ENCODE measurements around the gene SOD3.
A peak's percentile ranks its signal among the peaks of the same experiment; 100 is the strongest.

SOD3 gene, protein sequence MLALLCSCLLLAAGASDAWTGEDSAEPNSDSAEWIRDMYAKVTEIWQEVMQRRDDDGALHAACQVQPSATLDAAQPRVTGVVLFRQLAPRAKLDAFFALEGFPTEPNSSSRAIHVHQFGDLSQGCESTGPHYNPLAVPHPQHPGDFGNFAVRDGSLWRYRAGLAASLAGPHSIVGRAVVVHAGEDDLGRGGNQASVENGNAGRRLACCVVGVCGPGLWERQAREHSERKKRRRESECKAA

DNA sequence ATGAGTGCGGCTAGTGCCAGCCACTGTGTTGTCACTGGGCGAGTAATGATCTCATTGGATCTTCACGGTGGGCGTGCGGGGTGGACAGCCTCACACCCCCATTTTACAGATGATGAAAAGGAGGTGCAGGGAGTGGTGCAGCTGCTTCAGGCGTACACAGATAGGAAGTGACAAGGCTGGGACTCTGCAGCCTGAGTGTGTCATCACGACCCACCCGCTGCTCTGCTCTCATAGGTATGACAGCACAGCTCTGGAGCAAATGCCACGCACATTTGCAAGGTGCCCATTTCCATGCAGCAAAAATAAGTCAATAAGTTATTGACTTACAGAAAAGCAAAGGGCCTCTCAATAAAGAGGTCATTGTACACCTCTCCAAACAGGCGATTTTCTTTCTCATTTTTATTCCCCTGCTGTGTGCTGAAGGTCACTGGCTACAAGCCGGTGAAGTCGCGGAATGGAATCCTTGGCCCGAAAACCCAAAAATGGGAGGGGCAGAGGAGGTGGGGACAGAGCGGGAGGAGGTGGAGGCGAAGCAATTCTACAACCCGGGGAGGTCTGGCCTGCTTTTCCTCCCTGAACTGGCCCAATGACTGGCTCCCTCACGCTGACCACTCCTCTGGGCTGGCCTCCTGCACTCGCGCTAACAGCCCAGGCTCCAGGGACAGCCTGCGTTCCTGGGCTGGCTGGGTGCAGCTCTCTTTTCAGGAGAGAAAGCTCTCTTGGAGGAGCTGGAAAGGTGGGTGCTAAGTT lies at the start of gene SOD3:
Gene SOD3 (plus strand): TSS at position 658 of the 750 bp plus-strand sequence. CDS start 3,949 bp downstream, outside the sequence.
- DNase-seq, result no peak

DNA sequence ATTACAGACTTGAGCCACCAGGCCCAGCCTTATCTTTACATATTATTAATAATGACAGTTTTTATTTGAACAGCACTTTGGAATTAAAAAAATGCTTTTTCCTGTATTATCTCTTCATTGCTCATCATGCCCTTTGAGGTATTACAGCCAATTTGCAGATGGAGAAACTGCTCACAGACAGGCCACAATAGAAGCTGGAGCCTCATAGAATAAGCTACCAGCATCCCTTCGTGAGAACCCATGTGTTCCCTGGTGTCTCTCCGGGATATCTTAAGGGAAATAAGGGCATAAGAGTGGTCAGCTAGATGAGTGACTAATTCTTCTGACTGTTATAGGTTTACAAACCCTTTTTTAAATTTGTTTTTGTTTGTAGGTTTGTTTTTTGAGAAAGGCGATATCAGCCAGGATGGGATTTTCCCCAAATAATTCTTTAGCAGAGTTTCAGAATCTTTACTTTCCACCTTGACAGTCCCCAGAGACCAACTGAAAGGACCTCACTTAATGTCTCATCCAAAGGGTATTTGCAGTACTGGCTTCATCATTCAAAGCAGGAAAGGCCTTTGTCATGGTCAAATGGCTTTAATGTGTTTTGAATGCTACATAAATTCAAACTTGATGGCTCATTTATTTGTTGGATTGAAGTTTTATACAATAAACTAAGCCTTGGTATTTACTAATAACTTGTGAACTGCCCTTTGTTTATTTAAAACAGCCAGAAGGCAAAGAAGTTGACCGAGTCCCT lies 48.0 kb upstream of the SOD3 start:
- DNase-seq, result no peak

DNA sequence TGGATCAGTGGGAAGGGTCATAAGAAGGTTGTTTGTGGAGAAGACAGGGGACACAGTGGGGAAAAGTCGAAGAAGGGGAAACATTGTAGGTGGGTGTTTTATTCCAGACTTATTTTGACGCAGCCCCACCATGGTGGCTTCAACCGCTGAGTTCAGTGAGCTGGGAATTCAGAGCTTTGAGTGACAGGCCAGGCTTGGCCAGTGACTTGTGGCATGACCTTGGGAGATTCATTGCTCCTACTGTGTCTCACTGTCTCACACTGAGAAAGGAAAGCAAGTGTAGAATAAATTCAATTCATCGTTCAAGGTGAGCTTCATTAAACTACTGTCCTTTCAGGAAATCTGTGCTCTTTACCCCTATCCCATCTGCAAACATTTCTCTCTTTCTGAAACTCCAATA lies 47.4 kb upstream of the SOD3 start:
- DNase-seq, result no peak

DNA sequence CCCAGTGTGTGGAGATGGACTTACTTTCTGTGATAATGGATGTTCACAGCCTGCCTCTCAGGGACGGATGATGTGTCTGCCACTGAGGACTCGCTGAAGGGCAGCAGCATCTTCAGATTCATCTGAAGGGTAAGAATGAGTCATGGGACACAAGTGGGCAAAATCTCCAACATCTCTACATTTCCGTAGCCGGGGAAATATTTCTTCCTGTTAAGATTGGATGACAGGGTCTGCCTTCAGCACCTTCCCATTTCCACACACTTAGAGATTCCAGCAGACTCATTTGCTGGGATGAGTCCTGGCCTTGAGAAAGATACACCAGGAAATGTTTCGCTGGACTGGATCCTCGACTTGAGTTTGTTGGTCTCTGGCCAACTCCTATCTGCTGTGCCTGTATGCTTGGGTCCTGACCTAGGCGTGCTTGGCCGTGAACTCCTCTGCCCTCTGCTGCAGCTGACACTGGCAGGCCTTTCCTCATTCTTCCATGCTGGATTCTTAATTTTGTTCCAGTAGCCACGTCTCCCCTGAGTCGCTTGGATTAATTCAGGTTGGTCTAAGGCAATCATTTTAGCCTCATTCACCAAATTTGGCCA lies 46.5 kb upstream of the SOD3 start:
- no peak for DNase-seq

DNA sequence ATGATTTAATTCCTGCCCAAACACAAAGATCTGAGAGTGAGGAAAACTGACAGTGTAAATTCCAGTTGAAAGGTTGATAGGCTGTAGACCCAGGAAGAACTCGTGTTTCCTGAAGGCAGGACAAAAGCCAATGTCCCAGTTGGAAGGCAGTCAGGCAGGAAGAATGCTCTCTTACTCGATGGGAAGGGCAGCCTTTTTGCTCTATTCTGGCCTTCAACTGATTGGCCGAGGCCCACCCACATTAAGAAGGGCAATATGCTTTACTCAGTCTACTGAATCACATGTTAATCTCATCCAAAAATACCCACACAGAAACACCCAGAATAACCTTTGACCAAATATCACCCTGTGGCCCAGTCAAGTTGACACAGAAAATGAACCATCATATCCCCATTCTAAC lies 45.3 kb upstream of the SOD3 start:
- no peak for DNase-seq

DNA sequence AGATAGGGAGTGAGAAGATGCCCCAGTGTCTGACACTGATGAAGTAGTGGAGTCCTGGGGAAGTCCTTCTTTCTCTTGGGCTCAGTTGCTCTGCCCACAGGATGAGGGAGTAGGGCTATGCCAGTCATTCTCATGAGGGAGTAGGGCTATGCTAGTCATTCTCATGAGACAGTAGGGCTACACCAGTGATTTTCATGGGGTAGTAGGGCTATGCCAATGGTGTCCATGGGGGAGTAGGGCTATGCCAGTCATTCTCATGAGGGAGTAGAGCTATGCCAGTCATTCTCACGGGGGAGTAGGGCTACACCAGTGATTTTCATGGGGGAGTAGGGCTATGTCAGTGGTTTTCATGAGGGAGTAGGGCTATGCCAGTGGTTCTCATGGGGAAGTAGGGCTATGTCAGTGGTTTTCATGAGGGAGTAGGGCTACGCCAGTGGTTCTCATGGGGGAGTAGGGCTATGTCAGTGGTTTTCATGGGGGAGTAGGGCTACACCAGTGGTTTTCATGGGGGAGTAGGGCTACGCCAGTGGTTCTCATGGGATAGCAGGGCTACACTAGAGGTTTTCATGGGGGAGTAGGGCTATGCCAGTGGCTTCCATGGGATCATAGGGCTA lies 43.3 kb upstream of the SOD3 start:
- DNase-seq, result no peak

DNA sequence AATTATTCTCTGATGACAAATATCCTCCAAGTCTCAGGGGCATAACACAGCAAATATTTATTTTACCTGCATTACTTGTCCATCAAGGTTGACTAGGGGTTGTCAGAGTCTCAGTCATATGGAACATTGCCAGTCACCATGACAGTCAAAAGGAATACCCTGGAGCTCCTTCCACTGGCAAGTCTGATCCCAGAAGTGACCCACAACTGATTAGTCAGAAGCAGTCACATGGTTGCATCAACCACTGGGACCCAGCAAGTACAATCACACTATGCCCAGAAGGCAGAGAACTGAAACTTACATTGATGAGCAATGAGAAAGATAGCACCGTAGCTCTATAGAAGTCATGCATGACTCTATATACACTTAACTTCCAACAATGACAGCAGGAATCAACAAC lies 41.9 kb upstream of the SOD3 start:
- DNase-seq, result no peak

DNA sequence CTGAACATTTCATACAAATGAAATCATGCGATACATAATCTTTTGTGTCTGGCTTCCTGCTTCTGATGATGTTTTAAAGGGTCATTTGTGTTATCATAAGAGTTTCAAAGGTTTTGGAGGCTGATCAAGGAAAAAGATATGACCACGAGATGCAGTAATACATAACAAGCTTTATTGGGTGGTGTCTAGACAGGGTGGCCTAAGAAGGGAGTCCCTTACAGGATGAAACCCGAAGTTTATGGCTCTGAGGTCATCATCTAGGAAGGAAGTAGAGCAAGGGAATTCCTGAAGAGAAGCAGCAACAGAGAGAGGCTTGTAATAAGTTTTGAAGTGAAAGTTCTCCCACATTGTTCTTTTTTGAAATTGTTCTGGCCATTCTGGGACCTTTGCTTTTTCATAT lies 40.8 kb upstream of the SOD3 start:
- DNase-seq, result no peak

DNA sequence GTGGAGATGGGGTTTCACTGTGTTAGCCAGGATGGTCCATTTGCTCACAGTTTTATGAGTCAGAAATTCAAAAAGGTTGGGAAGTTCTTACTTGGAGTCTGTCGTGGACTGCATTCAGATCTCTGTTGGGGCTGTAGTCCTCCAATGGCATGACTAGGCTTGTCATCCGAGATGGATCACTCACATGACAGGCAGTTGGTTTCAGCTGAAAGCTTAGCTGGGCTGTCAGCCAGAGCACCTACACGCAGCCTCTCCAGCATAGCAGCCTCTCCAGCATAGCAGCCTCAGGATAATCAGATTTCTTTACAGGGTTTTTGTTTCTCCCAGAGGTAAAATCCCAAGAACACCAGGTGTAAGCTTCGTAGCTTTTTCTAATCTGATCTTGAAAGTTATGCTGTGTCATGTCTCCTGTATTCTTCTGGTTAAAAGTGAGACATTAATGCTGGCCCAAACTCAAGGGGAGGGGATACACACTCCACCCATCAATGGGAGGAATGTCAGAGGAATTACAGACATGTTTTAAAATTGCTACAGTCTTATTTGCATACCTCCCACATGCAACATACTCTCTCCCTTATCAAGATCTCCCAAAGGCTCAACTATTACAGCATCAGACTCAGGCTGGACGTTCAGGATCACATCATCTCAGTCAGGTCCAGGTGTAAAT lies 31.6 kb upstream of the SOD3 start:
- peak in 1 of 2 experiments; percentile 13 for DNase-seq

DNA sequence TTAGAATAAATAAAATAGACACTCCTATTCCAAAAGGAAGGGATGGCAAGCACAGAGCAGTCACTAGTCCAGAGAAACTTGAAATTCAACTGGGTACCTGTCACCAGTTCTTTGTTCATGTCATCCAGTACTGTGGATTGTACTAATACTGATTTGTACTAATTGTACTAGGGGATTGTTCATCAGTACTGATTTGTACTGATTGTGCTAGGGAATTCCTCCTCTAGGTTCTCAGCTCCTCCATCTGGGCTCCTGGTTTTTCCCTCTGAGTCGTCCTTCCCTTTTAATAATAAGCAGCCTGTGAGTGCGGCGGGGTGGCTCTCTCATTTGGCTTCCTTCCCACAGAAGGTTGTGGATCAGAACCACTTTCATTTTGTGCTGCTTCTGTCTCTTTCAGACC lies 31.0 kb upstream of the SOD3 start:
- DNase-seq, result no peak

DNA sequence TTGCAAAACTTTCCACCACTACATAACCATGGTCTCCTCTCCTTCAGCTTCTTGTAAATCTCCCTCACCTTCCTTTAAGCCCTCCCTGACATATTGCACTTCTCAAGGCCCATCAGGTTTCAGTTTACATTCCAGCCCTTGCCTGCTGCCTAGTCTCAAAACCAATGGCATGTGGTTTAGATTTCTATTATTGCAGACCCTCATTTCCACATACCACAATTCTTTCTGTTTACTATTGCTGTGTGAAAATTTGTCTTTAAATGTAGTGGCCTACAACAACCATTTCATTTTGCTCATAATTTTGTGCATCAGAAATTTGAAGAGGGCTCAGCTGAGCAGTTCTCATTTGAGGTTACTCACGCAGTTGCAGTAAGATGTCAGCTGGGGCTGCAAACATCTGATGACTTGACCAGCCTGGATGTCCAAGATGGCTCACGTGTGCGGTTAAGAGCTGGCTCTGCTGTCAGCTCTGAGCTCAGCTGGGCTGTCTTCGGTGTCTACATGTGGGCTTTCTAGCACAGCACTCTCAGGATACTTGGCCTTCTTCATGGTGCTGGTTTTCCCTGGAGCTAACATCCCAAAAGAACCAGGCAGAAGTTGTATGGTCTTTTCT lies 29.9 kb upstream of the SOD3 start:
- DNase-seq, result no peak

DNA sequence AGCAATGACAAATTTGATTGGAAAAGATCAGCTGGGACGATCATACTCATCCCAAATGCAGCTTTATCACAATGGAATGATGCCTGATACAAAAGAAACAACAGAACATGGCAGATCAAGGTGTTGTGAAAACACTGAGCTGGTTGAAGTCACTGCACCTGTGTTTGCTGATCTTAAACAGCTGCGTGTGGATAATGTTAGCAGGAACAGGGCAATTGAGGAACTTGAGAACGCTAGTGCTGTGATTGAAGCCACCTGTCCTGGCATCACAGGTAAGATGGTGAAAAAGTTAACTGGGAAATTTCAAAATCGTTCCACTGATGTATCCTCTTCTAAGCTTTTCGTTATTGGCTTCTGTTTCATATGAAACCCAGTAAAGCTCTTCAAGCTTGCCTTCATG lies 27.4 kb upstream of the SOD3 start:
- no peak for DNase-seq

DNA sequence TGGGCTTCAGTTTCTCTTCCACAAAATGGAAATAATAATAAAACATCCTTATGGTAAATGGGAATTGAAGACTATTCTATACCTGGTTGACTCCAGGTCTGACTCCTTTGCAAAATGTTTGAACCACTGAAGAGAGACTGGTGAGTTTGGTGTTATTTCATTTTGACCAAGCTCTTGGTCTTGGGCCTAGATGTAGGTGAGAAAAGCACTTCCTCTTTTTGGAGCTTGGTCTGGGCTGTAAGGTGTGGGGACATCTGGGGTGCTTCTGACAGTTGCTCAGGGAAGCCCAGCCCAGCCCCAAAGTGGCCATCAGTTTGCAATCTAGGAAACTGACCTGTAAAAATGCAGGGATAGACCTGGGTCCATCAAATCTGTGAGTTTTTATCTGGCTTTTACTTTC lies 26.8 kb upstream of the SOD3 start:
- no peak for DNase-seq

DNA sequence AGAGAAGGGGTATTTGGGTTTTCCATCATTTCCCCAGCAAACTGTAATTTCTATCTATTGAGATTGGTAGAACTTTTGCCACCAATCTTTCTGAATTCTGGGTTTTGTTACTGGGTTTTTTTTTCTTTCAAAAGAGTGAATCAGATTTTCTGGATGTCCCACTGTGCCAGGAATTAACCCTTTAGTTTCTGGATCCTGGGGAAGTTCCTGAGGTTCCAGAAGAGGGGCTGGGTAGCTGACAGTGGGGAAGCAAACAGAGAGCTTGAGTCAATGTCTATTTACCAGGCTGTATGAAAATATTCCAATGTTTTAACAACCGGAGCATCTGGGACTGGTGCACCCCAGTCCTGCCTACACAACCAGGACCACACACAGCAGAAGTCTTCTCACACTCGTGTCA lies 25.8 kb upstream of the SOD3 start:
- no peak for DNase-seq

DNA sequence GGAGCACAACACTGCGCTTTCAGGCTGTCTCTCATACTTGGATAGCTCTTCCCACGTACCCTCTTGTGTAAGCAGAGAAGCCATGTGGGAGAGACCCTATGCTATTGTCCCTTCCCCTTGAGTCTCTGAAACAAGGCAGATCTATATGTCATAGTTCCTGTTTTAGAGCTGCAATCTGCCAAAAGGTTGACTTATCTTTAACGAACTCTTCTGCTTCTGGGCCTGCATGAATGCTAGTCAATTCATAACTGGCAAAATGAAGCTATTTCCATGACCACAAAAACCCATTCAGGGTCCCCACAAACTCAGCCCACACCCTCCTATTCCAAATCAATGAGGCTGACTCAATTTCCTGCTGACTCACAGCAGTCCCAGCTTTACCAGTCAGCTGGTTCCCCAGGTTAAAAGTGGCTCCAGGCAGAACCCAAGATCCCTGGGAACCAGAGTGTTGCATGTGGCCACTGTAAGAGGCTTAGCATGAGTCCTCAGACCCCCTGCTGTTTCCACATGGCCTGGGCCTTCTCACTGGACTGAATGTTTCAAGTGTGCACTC lies 25.3 kb upstream of the SOD3 start:
- DNase-seq, result no peak

DNA sequence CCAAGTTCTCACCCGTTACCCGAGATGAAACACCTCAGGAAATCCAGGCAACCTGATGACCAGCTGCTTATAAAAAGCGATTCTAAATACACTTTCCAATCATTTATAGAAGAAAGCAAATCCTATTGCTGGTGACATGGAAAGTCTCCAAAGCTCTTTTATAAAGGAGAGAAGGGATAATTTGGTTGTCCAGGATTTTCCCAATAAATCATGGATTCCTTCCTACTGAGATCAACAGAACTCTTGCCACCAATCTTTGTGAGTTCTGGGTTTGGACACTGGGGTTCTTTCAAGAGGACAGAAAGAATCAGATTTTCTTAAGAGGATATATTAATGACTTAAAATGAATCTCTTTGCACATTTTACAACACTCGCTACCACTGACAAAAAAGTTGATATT lies 24.7 kb upstream of the SOD3 start:
- no peak for DNase-seq

DNA sequence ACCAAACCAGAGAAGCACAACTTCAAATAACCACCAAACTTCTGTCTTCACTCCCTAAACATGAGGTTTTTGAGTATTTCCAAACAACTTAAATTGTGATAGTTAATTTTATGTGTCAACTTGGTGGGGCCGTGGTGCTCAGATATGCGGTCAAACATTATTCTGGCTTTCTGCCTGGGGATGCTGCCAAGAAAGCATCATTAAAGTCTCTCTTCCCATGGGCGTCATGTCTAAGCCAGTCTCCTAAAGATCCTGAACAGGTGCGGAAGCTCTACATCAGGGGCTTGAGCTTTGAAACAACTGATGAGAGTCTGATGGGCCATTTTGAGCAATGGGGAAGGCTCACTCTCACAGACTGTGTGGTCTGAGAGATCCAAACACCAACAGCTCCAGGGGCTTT lies 24.1 kb upstream of the SOD3 start:
- DNase-seq, result no peak

DNA sequence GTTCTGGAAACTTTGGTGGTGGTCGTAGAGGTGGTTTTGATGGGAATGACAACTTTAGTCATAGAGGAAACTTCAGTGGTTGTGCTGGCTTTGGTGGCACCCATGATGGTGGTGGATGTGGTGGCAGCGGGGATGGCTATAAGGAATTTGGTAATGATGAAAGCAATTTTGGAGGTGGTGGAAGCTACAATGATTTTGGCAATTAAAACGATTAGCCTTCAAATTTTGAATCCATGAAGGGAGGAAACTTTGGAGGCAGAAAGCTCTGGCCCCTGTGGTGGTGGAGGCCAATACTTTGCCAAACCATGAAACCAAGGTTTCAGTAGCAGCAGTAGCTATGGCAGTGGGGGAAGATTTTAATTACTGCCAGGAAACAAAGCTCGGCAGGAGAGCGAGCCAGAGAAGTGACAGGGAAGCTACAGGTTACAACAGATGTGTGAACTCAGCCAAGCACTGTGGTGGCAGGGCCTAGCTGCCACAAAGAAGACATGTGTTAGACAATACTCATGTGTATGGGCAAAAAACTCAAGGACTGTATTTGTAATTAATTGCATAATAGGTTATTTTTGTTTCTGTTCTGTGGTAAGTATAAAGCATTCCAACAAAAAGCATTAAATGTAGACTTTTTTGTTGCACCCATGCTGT lies 23.2 kb upstream of the SOD3 start:
- DNase-seq, result no peak

DNA sequence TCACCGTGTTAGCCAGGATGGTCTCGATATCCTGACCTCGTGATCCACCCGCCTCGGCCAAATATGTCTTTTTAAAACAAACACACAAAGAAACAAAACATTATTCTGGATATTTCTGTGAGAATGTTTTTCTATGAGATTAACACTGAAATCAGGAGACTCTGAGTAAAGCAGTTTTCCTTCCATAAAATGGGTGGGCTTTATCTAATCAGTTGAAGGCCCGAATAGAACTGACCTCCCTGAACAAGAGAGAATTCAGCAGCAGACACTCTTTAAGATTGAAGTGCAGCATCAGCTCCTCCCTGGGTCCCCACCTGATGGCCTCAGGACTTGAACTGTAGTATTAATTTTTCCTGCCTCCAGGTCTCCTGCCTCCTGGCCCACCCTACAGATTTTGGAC lies 22.4 kb upstream of the SOD3 start:
- DNase-seq, result no peak

DNA sequence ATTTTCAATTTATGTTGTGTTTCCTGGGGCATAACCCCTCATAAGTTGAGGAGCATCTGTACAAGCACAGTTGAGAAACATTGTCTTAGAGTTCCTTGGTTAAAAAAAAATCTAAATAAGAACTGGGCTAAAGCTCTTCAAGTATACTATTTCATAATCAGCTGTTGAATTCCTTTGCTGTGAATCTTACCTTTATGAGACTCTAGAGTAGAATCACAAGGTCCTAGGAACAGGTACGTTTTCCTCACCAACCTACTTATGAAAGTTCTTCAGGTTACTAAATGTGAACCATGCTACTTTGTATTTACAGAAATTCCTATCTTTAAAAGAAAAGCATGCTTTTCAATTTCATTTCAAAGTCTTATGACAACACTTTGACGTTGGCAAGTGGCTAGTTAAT lies 20.9 kb upstream of the SOD3 start:
- DNase-seq, result no peak

DNA sequence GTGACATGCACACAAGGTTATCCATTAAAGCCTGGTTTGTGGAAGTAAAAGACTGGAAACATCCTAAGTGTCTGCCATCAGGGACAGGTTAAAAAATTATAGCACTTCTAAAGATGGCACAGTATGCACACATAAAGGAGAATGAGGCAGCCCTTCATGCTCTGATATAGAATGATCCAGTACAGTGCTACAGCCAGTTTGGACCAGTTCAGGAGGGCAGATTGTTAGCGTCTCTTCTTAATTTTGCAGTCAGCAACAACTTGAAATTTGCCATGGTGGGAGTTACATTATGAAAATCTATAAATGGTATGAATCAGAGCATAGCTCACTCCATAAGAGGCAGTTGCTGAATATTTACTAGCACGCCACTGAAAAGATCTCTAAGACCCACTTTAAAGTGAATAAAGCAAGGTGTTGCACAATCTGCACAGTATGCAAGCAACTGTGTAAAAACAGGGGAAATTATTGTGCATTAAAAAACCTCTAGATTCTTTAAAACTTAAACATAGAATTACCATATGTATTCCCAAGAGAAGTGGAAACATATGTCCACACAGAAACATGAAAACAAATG lies 20.3 kb upstream of the SOD3 start:
- DNase-seq, result no peak

Measured in NCI-H526 (cell line).